Activated CD4-positive, CD25-positive, alpha-beta regulatory T cell treated with anti-CD3 and anti-CD28 coated beads, Interleukin-2, amount 50 U/mL, for 72 hours (primary cell): ENCODE results near the gene ZFP28.

Experiments
- DNase-seq: peaks from one replicate; pipeline ENCODE4 v3.0.0; 2021

Gene ZFP28

GRCh38 chr19:56596676-56597075, 57.9 kb downstream of the ZFP28 start:
- DNase-seq = no peak

GRCh38 chr19:56597696-56598095, 58.9 kb downstream of the ZFP28 start:
- DNase-seq = no peak

GRCh38 chr19:56601375-56601774, 62.6 kb downstream of the ZFP28 start:
- no peak for DNase-seq

GRCh38 chr19:56603829-56604228, 65.1 kb downstream of the ZFP28 start:
- DNase-seq = no peak
